Stimulated activated CD4-positive, alpha-beta T cell treated with anti-CD3 and anti-CD28 coated beads, TNF-alpha, amount 100 ng/mL, for 1 hour (primary cell): ENCODE results near the gene LRRC34.

Experiments used
- DNase-seq, 3 donors: peaks; one replicate each; pipeline ENCODE4 v3.0.0-alpha.2; 2020; ENCODE audit warnings: low read depth in 3 of 3, low spot score in 1 of 3

Gene LRRC34

DNA sequence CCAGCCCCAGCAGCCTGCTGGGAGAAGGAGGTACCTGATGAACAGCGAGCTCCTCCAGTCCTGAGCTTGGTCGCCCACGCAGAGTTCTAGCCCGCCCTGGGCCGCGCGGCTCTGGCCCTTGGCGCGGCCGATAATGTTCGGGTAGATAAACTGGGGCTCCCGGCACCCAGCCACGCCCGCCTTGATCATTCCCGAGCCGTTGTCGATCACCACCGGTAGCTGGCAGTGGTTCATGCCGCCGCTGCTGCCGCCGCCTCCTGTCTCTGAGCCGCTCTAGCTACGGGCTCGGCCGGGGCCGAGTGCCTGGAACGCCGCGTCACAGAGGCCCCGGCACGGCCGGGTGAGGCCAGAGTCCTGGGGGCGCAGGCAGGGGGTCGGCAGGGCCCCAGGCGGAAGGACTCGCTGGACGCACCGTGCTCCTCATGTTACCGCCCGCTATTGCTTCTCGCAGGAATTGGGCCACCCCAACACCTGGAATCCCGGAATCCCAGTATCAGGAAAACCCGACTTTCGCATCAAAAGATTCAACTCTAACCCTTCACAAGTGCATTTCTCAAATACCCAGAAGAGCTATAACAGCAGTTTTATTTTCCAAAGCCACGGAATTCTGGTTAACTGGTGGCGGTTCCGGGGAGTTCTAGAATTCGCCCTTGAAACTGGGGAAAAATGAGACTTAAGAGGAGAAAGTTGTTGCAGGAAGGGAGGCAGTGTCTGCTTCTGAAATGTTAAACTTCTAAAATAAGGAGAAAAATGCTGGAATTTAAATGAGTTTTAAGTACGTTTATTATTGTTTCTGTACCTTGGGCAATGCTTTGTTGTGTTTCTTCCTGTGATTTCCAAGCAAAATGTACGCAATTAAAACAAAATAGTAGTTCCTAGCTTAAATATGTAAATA lies 43.2 kb downstream of the LRRC34 start, which contains the start of gene ACTRT3:
TSS of gene ACTRT3 (minus strand) at position 275 of the 895 bp plus-strand sequence. CDS start at position 234, 41 bp downstream.
- DNase-seq = peak in 2 of 3 donors; percentile 19 to 39

DNA sequence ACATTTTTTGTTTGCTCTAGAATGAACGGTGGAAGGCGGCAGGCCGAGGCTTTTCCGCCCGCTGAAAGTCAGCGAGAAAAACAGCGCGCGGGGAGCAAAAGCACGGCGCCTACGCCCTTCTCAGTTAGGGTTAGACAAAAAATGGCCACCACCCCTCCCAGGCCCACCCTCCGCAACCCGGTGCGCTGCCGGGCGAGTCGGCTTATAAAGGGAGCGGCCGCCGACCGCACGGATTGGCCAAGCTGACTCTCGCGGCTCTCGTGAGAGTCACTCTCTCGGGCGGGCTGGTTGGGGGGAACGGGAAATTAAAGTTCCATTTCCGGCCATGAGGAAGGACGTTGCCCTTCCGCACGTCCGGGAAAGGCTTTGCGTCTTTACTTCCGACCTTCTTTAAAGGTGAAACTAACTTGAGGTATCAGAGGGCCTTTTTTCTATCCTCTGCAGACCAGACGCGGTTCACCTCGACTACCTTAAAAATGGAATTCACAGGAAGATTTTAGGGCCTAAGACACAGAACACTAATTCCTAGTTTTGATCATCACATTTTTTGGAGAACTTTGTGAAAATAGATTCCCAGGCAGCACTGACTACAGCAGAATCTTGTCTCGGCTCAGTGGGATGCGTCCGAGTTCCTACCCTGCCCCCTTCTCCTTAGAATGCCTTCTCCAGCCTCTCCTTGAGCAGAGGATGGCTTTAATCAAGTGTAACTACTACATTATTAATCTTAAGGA lies 47.7 kb downstream of the LRRC34 start, which contains the start of gene TERC:
TSS of gene TERC (minus strand) at position 179 of the 731 bp plus-strand sequence.
- peak; percentile 84 to 87 (median 84) for DNase-seq

DNA sequence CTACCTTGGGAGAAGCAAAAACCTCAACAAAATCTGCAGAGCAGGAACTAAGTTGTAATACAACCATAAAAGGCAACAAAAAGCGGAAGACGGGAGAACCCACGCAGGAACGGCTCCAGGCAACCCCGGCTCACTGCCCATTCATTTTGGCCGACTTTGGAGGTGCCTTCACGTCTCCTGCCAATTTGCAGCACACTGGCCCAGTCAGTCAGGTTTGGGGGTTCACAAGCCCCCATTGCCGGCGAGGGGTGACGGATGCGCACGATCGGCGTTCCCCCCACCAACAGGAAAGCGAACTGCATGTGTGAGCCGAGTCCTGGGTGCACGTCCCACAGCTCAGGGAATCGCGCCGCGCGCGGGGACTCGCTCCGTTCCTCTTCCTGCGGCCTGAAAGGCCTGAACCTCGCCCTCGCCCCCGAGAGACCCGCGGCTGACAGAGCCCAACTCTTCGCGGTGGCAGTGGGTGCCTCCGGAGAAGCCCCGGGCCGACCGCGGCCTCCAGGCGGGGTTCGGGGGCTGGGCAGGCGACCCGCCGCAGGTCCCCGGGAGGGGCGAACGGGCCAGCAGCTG lies 48.3 kb downstream of the LRRC34 start:
- DNase-seq = peak in 2 of 3 donors; percentile 40 to 49

DNA sequence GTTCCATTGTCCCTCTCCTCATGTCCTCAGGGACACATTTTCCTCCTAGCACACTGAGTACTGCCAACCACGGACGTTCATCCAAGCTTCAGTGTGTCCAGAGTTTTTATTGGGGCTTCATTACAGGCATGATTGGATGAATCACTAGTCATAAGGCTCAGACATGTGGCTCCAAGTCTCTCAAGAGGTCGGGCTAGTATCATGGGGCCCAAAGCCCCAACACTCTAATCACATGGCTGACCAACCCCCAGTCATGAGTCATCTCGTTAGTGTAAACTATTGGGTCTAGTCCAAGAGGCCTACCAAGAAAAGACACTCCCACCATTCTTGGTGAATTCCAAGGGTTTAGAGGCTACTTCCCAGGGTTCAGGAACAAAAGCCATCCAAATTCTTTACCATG lies 52.2 kb downstream of the LRRC34 start:
- DNase-seq = no peak

DNA sequence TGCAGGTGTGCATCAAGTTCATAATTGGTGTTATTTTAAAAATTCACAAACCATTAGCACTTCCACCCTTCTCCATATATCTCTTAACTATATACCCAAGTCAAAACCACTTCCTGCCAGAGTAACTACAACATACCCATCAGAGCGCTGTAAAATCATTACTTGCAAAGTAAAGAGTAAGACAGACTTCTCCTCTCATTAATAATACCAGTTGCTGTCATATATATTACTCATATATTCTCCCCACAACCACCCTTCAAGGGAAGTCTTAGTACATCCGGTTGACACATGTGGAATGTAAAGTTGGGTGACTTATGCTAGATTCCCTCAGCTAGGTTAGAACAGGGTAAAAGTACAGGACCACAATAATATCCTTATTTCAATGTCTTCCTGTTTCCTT lies 53.4 kb downstream of the LRRC34 start:
- no peak for DNase-seq

DNA sequence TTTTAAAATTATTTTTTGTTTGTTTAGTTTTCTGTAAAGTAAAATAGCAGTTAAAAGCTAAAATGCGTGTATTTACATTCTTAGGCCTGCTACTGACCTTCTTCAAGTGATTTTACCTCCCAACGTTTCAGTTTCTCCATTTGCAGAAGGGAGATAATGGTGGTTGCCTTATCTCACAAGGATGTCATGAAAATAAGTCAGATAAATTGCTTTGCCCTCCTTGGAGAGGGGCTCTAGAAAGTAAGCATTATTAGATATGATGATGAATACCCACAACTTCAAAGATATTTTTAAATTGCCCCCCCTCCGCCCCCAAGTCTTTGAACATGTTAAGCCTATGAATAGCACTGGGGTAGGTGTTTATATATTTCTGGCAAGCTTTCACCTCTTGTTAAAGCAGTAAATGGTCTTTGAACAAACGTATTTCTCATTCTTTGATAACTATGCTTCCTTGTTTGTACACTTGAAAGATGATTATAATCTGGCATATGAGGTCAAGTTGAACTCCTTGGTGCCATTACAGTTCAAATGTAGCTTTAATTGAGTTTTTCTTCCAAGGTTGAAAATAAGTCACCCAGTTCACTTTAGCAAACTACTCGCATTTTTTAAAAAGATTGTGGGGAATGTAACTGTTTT lies 54.2 kb downstream of the LRRC34 start:
- no peak for DNase-seq

DNA sequence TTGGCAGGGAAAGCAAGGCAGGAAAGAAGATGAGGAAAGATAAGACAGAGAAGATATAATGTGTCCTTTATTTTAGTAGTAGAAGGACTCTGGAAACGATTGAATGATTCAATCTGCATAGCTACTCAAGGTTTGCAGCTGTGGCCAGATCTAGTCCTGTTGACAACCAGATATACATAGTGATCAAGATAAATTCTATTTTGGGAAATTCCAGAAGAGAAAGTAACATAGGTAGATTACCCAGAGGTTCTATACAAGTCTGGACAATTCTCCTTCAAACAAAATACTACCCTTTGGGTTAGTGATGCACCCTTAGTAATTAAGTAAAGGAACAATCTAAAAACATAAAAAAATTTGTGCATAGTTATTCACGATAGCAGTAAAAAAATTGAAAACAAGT lies 57.2 kb downstream of the LRRC34 start:
- DNase-seq = no peak

DNA sequence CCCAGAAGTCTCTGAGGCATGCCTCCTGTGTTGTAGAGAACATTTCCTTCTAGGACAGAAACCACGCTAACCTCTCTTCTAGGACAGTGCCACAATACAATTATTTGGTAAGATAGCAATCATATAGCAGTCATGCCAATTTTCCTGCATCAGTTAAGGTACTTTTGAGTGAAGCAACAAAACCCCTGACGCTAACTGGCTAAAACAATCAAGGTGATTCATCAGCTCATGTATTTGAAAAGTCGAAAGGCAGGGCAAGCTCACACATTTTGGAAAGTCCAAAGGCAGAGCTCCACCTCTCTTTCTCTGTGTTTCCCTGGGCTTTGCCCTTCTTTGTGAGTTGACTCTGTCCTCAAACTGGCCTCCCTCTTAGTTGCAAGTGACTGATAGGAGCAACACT lies 58.0 kb downstream of the LRRC34 start:
- no peak for DNase-seq

DNA sequence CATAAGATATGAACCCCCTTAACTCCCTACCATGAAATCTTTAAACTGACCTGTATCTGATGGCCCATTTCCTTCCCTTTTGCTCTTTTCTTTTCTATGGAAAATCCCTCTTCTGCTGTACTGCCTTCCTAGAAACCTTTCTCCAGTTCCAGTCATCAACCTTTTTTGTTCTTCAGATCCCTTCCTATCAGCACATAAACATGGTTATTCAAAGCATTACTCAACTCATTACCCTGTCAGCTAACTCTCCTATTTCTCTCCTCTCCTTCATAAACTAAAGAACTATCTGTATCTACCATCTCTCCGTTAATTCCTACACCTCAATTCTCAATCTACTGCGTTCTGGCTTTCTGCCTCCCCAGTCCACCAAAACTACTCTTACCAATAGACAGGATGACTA lies 60.8 kb downstream of the LRRC34 start:
- DNase-seq = no peak

DNA sequence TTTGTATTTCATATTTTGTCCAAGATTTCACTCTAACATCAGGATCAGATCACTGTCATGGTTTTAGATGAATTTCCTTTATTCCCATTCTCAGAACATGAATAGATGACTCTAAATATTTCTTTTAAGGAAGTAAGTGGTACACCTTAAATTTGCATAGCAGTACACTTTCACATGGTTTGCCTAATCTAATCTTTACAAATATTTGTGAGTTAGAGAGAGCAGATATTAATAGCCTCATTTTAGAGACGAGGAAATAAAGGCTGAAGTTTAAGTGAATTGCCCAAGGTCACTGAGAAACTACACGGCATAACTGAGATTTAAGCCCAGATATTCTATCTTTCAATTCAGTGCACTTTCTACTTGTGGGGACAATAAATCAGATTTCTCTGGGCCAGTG lies 62.0 kb downstream of the LRRC34 start:
- DNase-seq = no peak

DNA sequence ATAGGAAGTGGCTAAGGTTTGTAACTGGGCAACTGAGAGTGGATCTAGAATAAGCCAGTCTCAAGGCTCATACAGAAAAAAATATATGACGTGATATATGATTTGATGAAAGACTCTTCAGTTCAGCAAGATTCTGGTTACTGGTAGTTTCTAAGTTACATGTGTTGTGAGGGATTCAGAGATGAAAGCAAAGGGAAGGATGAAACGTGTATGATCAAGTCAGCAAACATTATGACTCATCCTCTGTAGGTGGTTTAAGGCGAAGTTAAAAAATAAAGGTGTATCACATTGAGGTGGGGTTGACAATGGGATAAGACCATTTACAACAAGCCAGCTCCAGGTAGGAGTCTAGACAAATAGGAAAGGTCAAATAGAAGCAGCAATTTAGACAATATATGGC lies 64.0 kb downstream of the LRRC34 start:
- DNase-seq = no peak

DNA sequence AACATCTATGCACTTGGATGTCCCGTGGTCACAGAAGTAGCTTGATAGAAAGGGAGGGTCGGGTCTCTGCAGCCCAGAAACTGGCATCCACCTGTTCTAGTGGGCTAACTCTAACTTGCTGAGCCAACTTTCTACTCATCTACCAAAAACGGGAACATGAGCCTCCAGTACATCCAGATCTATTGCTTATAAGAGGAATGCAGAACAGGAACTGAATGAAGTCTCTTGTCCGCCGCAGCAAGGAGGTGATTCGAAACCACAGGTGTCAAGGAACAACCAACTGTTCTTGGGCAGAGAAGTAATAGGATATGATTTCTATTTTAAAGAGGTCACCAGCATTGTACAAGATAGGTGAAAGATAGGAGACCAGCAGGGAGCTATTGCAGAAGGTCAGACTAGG lies 65.8 kb downstream of the LRRC34 start:
- DNase-seq = no peak

DNA sequence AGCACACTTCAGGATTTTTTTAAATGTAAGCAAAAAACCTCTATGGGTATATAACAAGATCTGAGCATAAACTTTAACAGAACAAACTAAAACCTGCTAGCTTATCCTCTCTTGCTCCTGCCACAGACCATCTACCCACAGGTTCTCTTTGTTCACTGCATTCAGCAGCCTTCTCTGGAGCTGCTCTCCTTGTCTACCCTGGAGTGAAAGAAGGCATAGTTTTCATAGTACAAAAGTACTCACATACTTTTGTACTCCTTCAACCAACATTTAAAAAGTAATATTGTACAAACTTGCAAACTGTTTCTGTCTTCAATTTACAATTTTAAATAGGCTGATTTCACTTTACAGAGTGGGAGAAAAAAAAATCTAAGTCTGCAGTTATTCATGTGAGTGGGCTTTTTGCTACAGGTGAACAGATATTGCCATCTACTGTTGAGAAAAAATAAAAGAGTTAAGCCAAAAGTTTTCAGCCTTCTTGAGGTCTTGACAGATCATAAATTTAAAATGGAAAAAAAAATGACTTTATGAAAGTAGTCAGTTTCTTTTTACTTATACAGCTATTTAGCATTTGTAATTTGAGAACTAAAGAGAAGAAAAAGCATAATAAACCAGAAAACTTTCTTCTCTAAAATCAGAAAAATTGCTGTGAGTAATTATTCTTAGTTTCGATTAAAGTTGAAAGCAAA lies 68.2 kb downstream of the LRRC34 start:
- DNase-seq = no peak
